Fibroblast of mammary gland (primary cell): ENCODE results near the gene SLC8A2.

ENCODE experiments used
- DNase-seq: peaks from one replicate; pipeline ENCODE4 v3.0.0-alpha.2; 2010; ENCODE audit warnings: low read depth
- H3K4me3 ChIP-seq: 2 replicates; pipeline ENCODE4 v1.5.1; 2011; ENCODE audit warnings: low read depth, mild to moderate bottlenecking, low read length, moderate library complexity; ENCODE audit not compliant: control insufficient read depth
- TF ChIP-seq, protein P1 (sequence below): conservative IDR thresholded peaks from 2 replicates; pipeline ENCODE4 v1.5.1; 2011; ENCODE audit warnings: low read depth, low read length, inconsistent platforms; ENCODE audit not compliant: control insufficient read depth, insufficient read depth

SLC8A2 gene

DNA sequence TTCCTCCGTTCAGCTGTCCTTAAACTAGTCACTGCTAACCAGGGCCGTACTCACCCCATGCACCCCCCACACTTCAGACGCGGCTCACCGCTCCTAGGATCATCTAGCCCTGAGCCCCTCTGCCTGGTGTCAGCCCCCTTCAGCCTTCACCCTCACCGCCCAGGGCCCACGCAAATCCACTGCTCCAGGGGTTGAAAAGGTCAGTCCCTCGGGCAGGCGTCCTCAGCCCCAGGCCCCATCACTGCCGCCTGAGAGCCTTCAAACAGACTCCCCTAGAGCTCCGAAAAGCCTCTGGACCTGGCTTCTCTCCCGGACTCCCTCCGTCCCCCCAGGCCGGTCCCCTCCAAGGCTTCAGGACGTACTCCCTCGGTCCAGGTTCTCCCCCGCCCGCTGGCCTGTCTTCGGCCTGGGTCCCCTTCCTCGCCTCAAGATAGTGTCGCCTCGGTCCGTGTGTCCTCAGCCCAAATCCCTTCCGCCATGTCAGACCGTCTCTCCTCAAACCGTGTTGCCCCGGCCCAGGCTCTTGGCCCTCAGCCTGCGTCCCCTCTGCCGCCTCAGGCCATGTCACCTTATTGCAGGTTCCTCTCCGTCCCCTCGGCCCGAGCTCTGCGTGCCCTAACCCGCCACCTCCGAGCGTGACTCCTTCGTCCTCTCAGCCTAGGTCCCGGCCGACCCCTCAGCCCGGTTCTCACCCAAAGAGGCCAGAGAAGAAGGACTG is 42.6 kb upstream of the SLC8A2 start:
- no peak for DNase-seq
- H3K4me3 ChIP-seq: peak overlapping the region; percentile 100
- TF ChIP-seq, protein P1, sequence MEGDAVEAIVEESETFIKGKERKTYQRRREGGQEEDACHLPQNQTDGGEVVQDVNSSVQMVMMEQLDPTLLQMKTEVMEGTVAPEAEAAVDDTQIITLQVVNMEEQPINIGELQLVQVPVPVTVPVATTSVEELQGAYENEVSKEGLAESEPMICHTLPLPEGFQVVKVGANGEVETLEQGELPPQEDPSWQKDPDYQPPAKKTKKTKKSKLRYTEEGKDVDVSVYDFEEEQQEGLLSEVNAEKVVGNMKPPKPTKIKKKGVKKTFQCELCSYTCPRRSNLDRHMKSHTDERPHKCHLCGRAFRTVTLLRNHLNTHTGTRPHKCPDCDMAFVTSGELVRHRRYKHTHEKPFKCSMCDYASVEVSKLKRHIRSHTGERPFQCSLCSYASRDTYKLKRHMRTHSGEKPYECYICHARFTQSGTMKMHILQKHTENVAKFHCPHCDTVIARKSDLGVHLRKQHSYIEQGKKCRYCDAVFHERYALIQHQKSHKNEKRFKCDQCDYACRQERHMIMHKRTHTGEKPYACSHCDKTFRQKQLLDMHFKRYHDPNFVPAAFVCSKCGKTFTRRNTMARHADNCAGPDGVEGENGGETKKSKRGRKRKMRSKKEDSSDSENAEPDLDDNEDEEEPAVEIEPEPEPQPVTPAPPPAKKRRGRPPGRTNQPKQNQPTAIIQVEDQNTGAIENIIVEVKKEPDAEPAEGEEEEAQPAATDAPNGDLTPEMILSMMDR: no peak

DNA sequence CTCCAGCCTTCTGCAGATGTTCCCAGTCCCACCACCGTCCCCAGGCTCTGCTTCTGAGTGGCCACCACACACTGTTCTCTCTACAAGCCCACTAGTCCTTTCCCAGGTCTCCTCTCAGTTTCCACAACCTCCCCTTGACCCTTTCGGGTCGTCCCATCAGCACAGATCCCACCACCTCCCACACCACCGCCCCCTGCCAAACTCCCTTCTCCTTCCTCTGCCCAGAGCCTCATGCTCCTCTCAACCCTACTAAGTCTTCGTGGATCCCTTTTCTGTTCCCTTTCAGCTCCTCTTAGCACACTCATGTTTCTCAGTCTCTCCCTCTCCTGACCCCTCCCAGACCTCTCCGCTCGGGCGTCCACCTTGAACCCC is 41.2 kb upstream of the SLC8A2 start:
- peak overlapping the region; percentile 100 for H3K4me3 ChIP-seq
- TF ChIP-seq, protein P1: no peak
- DNase-seq: no peak

- H3K4me3 ChIP-seq: peak overlapping the region; percentile 100
- peak; percentile 73 for DNase-seq
- TF ChIP-seq, protein P1: no peak
Measured at GRCh38 chr19:47512183-47512947, 40.7 kb upstream of the SLC8A2 start.

- peak; percentile 79 for DNase-seq
- H3K4me3 ChIP-seq: peak overlapping the region; percentile 11
- TF ChIP-seq, protein P1: no peak
Measured at GRCh38 chr19:47511681-47512080, 40.0 kb upstream of the SLC8A2 start.

- TF ChIP-seq, protein P1: no peak
- DNase-seq: peak; percentile 67
- no peak overlapping the region for H3K4me3 ChIP-seq
Measured at GRCh38 chr19:47511128-47511517, 39.4 kb upstream of the SLC8A2 start.

DNA sequence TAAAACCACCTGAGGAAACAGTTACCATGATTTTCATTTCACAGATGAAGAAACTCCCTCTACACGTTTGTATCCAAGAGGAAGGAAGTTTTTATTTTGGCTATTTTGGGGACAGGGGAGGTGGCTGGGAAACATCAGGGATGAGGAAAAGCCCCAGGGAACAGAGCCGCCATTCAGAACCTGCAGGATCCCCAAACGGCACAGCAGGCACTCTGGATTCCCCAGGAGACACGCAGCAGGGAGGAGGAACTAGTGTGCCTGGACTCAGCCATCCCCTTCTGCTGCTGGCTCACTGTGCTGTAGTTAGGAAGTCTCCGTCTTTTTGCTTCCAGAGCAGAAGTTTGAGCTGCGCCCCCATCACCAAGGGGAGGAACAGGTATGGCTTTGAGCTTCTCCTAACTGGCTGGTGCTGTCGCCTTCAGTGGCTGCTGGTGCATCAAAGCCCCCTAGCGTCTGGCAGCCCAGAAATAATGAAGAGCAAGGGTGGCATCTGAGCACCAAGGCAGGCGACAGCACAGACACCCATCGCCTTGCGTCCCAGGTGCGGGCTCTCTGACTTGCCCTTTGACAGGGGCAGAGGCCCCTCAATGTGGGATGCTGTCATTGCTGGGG is 38.9 kb upstream of the SLC8A2 start:
- H3K4me3 ChIP-seq: no peak overlapping the region
- TF ChIP-seq, protein P1: no peak
- no peak for DNase-seq
